Measurements from ENCODE around the gene HMGB3. TPM values are rescaled to one million over a fixed set of nuclear protein-coding genes. Genes with fewer than 3 reads are reported as not detected.
"Not testable (repeated sequence)": the region's sequence is repeated elsewhere in the genome, so short reads cannot be mapped to it uniquely, and the experiment has no call there.

HMGB3 gene
- total RNA-seq, 1 donor from 2014 or later, result 5.6 TPM

GRCh38 chrX:150984169-150984824 is 1.2 kb downstream of the HMGB3 start:
- Histone ChIP-seq H3K4me3 (peak overlapping the region; percentile 66), H3K9me3 (replicated peaks) (no peaks in the 10 kb centered on the region), H3K27me3 (ENCODE audit: low read depth) (no peaks in the 10 kb centered on the region), H3K36me3 (no peaks in the 10 kb centered on the region), H3K27ac (replicated peaks) (no peak overlapping the region), H3K4me1 (peaks cover 5% of the 10 kb centered on the region)
- intact Hi-C loops (cut with micrococcal nuclease), result no loop called here
- TF ChIP-seq, protein P1, sequence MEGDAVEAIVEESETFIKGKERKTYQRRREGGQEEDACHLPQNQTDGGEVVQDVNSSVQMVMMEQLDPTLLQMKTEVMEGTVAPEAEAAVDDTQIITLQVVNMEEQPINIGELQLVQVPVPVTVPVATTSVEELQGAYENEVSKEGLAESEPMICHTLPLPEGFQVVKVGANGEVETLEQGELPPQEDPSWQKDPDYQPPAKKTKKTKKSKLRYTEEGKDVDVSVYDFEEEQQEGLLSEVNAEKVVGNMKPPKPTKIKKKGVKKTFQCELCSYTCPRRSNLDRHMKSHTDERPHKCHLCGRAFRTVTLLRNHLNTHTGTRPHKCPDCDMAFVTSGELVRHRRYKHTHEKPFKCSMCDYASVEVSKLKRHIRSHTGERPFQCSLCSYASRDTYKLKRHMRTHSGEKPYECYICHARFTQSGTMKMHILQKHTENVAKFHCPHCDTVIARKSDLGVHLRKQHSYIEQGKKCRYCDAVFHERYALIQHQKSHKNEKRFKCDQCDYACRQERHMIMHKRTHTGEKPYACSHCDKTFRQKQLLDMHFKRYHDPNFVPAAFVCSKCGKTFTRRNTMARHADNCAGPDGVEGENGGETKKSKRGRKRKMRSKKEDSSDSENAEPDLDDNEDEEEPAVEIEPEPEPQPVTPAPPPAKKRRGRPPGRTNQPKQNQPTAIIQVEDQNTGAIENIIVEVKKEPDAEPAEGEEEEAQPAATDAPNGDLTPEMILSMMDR (IDR thresholded peaks at IDR 0.05; ENCODE audit: borderline replicate concordance), result no peak
- DNase-seq, result no peak

DNA sequence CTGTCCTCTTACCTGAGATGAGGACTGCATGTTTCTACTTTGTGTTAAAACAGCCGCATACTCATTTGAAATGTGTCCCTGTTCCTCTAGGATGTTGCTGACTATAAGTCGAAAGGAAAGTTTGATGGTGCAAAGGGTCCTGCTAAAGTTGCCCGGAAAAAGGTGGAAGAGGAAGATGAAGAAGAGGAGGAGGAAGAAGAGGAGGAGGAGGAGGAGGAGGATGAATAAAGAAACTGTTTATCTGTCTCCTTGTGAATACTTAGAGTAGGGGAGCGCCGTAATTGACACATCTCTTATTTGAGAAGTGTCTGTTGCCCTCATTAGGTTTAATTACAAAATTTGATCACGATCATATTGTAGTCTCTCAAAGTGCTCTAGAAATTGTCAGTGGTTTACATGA is 4.6 kb downstream of the HMGB3 start:
- H3K36me3 ChIP-seq; intact Hi-C loops (cut with micrococcal nuclease); H3K4me3 ChIP-seq; H3K27me3 ChIP-seq (ENCODE audit: low read depth); H3K4me1 ChIP-seq; DNase-seq; H3K27ac ChIP-seq (replicated peaks); H3K9me3 ChIP-seq (replicated peaks): not testable (repeated sequence)

DNA sequence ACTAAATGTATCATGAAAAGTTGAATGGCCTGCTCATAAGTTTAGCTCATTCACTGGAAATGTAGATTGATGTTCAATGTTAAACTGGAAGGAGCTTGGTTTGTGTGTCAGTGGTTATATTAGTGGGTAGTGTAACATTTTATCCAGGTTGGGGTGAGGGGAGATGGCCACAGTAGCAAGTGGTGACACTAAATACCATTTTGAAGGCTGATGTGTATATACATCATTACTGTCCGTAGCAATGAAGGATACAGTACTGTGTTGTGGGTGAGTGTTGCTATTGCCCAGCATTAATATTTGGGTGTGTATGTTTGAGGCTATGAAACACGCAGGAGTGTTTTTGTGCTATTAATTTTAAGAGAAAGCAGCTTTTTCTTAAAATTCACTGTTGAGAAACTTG is 6.3 kb downstream of the HMGB3 start:
- Histone ChIP-seq H3K27me3 (ENCODE audit: low read depth) (no peaks in the 10 kb centered on the region), H3K36me3 (no peaks in the 10 kb centered on the region), H3K4me1 (no peaks in the 10 kb centered on the region), H3K9me3 (replicated peaks) (no peaks in the 10 kb centered on the region), H3K27ac (replicated peaks) (no peak overlapping the region), H3K4me3 (no peak overlapping the region)
- TF ChIP-seq, protein P1 (IDR thresholded peaks at IDR 0.05; ENCODE audit: borderline replicate concordance), result no peak
- intact Hi-C loops (cut with micrococcal nuclease), result no loop called here
- no peak for DNase-seq

- Histone ChIP-seq H3K4me3 (no peak overlapping the region), H3K27ac (replicated peaks) (no peak overlapping the region), H3K9me3 (replicated peaks) (no peaks in the 10 kb centered on the region), H3K36me3 (no peaks in the 10 kb centered on the region), H3K4me1 (no peaks in the 10 kb centered on the region), H3K27me3 (ENCODE audit: low read depth) (no peaks in the 10 kb centered on the region)
- TF ChIP-seq, protein P1 (IDR thresholded peaks at IDR 0.05; ENCODE audit: borderline replicate concordance), result no peak
- no peak for DNase-seq
- intact Hi-C loops (cut with micrococcal nuclease), result no loop called here
Observed at GRCh38 chrX:150990910-150991309, 7.8 kb downstream of the HMGB3 start.

- H3K9me3 ChIP-seq (replicated peaks), result no peaks in the 10 kb centered on the region
- no peaks in the 10 kb centered on the region for H3K36me3 ChIP-seq
- H3K27me3 ChIP-seq (ENCODE audit: low read depth), result no peaks in the 10 kb centered on the region
- H3K4me1 ChIP-seq, result no peaks in the 10 kb centered on the region
- DNase-seq, result no peak
- H3K27ac ChIP-seq (replicated peaks), result no peak overlapping the region
- H3K4me3 ChIP-seq, result no peak overlapping the region
- intact Hi-C loops (cut with micrococcal nuclease), result no loop called here
- TF ChIP-seq, protein P1 (IDR thresholded peaks at IDR 0.05; ENCODE audit: borderline replicate concordance), result no peak
Observed at GRCh38 chrX:151000861-151001331, 17.8 kb downstream of the HMGB3 start.

DNA sequence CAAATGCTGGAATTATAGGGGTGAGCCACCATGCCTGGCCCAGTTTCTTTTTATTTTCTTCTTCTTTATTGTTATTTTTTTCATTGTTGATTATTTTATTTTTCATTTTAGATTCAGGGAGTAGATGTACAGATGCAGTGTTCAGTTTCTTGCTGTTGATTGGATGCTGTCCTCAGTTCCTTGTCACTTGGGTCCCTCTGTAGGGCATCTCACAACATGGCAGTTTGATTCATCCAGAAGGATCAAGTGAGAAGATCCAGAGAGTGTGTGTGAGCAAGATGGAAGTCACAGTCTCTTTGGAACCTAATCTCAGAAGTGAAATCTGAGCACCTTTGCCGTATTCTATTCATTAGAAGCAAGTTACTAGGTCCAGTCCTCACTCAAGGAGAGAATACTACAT is 20.9 kb downstream of the HMGB3 start:
- intact Hi-C loops (cut with micrococcal nuclease), result no loop called here
- H3K4me1 ChIP-seq, result no peaks in the 10 kb centered on the region

More for the DNA sequence above, 20.9 kb downstream of the HMGB3 start:
- Histone ChIP-seq H3K4me3 (no peak overlapping the region), H3K36me3 (no peaks in the 10 kb centered on the region), H3K27ac (replicated peaks) (no peak overlapping the region), H3K27me3 (ENCODE audit: low read depth) (no peaks in the 10 kb centered on the region), H3K9me3 (replicated peaks) (no peaks in the 10 kb centered on the region)
- no peak for DNase-seq
- TF ChIP-seq, protein P1 (IDR thresholded peaks at IDR 0.05; ENCODE audit: borderline replicate concordance), result peak; percentile 21

Data from left ventricle myocardium inferior (tissue), 1 donor.